Neural progenitor cell (in vitro differentiated cells): ENCODE results near the gene EFEMP1. TPM values are rescaled to one million over a fixed set of nuclear protein-coding genes. Genes with fewer than 3 reads are reported as not detected.

ENCODE experiments used
- DNase-seq: peaks from one replicate; pipeline ENCODE4 v3.0.0-alpha.2; 2016; ENCODE audit warnings: low spot score
- H2AFZ ChIP-seq: fragments of 200-600 bp; sonication (generic); replicated peaks from 2 replicates; pipeline ENCODE4 v1.6.1; 2016; ENCODE audit warnings: antibody characterized with exemption
- H3F3A ChIP-seq: fragments of 200-600 bp; sonication (generic); 2 replicates; pipeline ENCODE4 v1.6.1; 2016; ENCODE audit warnings: antibody characterized with exemption, low read depth
- H3K27ac ChIP-seq: fragments of 200-600 bp; sonication (generic); 2 replicates; pipeline ENCODE4 v1.5.1; 2016; ENCODE audit warnings: mild to moderate bottlenecking
- H3K27me3 ChIP-seq: fragments of 200-600 bp; sonication (generic); 2 replicates; pipeline ENCODE4 v1.6.1; 2016; ENCODE audit warnings: mild to moderate bottlenecking, moderate library complexity
- H3K36me3 ChIP-seq: fragments of 200-600 bp; sonication (generic); 2 replicates; pipeline ENCODE4 v1.5.1; 2016
- H3K4me1 ChIP-seq: fragments of 200-600 bp; sonication (generic); 2 replicates; pipeline ENCODE4 v1.6.1; 2016; ENCODE audit warnings: mixed run types
- H3K4me2 ChIP-seq: fragments of 200-600 bp; sonication (generic); 2 replicates; pipeline ENCODE4 v1.6.1; 2016
- H3K4me3 ChIP-seq: fragments of 200-600 bp; sonication (generic); 2 replicates; pipeline ENCODE4 v1.5.1; 2016
- H3K79me2 ChIP-seq: fragments of 200-600 bp; sonication (generic); 2 replicates; pipeline ENCODE4 v1.6.1; 2016; ENCODE audit warnings: low read depth
- H3K9ac ChIP-seq: fragments of 200-600 bp; sonication (generic); 2 replicates; pipeline ENCODE4 v1.6.1; 2016
- H3K9me3 ChIP-seq: fragments of 200-600 bp; sonication (generic); 2 replicates; pipeline ENCODE4 v1.5.1; 2016; ENCODE audit warnings: low read depth
- H4K20me1 ChIP-seq: fragments of 200-600 bp; sonication (generic); 2 replicates; pipeline ENCODE4 v1.6.1; 2016; ENCODE audit warnings: low read depth
- H3K27ac Mint-ChIP-seq: 3 replicates; pipeline ENCODE4 v1.8.0; 2021; ENCODE audit warnings: mixed read lengths
- H3K27me3 Mint-ChIP-seq: 2 replicates; pipeline ENCODE4 v1.8.0; 2022; ENCODE audit warnings: low read depth, mild to moderate bottlenecking, inconsistent platforms, moderate library complexity, mixed read lengths; ENCODE audit not compliant: insufficient read depth
- H3K36me3 Mint-ChIP-seq: 3 replicates; pipeline ENCODE4 v1.8.0; 2021; ENCODE audit warnings: mixed read lengths
- H3K4me1 Mint-ChIP-seq: 3 replicates; pipeline ENCODE4 v1.8.0; 2021; ENCODE audit warnings: mixed read lengths
- H3K4me3 Mint-ChIP-seq: 3 replicates; pipeline ENCODE4 v1.8.0; 2021; ENCODE audit warnings: mild to moderate bottlenecking, moderate library complexity, mixed read lengths
- H3K9me3 Mint-ChIP-seq: 3 replicates; pipeline ENCODE4 v1.8.0; 2020; ENCODE audit warnings: mixed read lengths
- EZH2 ChIP-seq: fragments of 200-600 bp; sonication (generic); IDR thresholded peaks from 2 replicates; pipeline ENCODE4 v1.6.1; 2017; ENCODE audit warnings: antibody characterized with exemption, mild to moderate bottlenecking, moderate library complexity
- EZH2phosphoT487 ChIP-seq: fragments of 200-600 bp; sonication (generic); IDR thresholded peaks from 2 replicates; pipeline ENCODE4 v1.6.1; 2017; ENCODE audit warnings: antibody characterized with exemption
- total RNA-seq: library from RNA; depleted of rRNA; stranded (reverse); fragments of >200 nt; gene quantifications from 2 replicates; pipeline ENCODE4 v1.2.3, GENCODE V29; 2015; ENCODE audit warnings: low replicate concordance
- TF ChIP-seq, protein P1 (sequence below): fragments of 200-600 bp; sonication (generic); IDR thresholded peaks from 2 replicates; pipeline ENCODE4 v1.5.1; 2017; ENCODE audit warnings: antibody characterized with exemption, mild to moderate bottlenecking

EFEMP1 gene
- total RNA-seq, 1 donor from 2014 or later: 25.5 TPM

DNA sequence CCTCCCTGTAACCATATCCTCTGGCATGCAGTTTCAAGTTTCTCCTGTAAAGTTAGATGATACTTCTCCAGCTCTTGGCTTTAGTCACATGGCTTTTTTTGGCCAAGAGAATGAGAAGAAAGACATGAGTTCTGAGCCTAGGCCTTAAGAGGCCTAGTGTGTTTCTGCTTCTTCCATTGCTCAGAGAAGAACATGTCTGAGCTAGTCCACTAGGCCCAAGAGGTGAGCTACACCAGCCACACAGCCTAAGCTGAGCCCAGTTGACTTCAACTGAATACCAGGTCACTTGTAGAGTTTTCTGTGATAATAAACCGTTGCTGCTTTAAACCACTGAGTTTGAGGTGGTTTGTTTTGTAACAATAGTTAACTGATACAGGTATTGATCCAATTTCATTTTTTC is 19.9 kb upstream of the EFEMP1 start:
- H3K4me2 ChIP-seq: no peak overlapping the region
- no peak overlapping the region for H2AFZ ChIP-seq
- H3K4me3 ChIP-seq: no peak overlapping the region
- no peaks in the 10 kb centered on the region for H3K4me1 ChIP-seq
- Mint-ChIP-seq H3K36me3 (no peaks in the 10 kb centered on the region), H3K4me3 (no peak overlapping the region), H3K4me1 (no peaks in the 10 kb centered on the region), H3K27me3 (no peaks in the 10 kb centered on the region), H3K9me3 (no peaks in the 10 kb centered on the region), H3K27ac (no peak overlapping the region)
- no peaks in the 10 kb centered on the region for H3K9me3 ChIP-seq
- no peak for DNase-seq
- no peaks in the 10 kb centered on the region for H3K27me3 ChIP-seq
- H3K27ac ChIP-seq: no peak overlapping the region
- no peaks in the 10 kb centered on the region for H3K79me2 ChIP-seq
- no peak overlapping the region for H3K9ac ChIP-seq
- no peaks in the 10 kb centered on the region for H4K20me1 ChIP-seq
- H3K36me3 ChIP-seq: no peaks in the 10 kb centered on the region
- no peaks in the 10 kb centered on the region for H3F3A ChIP-seq
- TF ChIP-seq, protein P1, sequence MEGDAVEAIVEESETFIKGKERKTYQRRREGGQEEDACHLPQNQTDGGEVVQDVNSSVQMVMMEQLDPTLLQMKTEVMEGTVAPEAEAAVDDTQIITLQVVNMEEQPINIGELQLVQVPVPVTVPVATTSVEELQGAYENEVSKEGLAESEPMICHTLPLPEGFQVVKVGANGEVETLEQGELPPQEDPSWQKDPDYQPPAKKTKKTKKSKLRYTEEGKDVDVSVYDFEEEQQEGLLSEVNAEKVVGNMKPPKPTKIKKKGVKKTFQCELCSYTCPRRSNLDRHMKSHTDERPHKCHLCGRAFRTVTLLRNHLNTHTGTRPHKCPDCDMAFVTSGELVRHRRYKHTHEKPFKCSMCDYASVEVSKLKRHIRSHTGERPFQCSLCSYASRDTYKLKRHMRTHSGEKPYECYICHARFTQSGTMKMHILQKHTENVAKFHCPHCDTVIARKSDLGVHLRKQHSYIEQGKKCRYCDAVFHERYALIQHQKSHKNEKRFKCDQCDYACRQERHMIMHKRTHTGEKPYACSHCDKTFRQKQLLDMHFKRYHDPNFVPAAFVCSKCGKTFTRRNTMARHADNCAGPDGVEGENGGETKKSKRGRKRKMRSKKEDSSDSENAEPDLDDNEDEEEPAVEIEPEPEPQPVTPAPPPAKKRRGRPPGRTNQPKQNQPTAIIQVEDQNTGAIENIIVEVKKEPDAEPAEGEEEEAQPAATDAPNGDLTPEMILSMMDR: no peak
- TF ChIP-seq EZH2 (no peak), EZH2phosphoT487 (no peak)

DNA sequence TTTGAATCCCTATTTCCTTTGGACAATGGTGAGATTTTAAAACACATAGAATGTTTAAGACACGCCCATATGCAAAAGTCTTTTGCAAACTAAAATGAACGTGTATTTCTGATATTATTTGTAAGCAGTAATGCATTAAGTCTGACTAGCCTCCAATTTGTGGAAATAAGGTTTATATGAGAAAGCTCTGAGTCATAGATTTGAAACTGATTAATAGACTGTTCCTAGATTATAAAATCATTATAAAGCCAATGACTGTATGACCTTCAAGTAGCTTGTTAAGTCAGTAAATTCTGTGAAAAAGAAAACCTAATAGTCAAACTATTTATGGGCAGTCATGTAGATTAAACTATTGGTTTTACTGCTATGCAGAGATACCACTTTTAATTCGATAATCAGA is 12.8 kb upstream of the EFEMP1 start:
- H3K4me2 ChIP-seq: no peak overlapping the region
- H2AFZ ChIP-seq: no peak overlapping the region
- H3K9ac ChIP-seq: no peak overlapping the region
- no peak overlapping the region for H3K4me3 ChIP-seq
- H3K9me3 Mint-ChIP-seq: no peaks in the 10 kb centered on the region
- no peaks in the 10 kb centered on the region for H3K27me3 Mint-ChIP-seq
- H3K79me2 ChIP-seq: no peaks in the 10 kb centered on the region
- H3K4me1 Mint-ChIP-seq: no peaks in the 10 kb centered on the region
- no peaks in the 10 kb centered on the region for H3K27me3 ChIP-seq
- no peak overlapping the region for H3K4me3 Mint-ChIP-seq
- no peaks in the 10 kb centered on the region for H3K9me3 ChIP-seq
- no peaks in the 10 kb centered on the region for H3K36me3 Mint-ChIP-seq
- no peak overlapping the region for H3K27ac ChIP-seq
- TF ChIP-seq EZH2phosphoT487 (no peak), EZH2 (no peak)
- TF ChIP-seq, protein P1: no peak
- H3K27ac Mint-ChIP-seq: no peak overlapping the region
- H3K36me3 ChIP-seq: no peaks in the 10 kb centered on the region
- H4K20me1 ChIP-seq: no peaks in the 10 kb centered on the region
- no peak for DNase-seq
- no peaks in the 10 kb centered on the region for H3K4me1 ChIP-seq
- H3F3A ChIP-seq: no peaks in the 10 kb centered on the region

DNA sequence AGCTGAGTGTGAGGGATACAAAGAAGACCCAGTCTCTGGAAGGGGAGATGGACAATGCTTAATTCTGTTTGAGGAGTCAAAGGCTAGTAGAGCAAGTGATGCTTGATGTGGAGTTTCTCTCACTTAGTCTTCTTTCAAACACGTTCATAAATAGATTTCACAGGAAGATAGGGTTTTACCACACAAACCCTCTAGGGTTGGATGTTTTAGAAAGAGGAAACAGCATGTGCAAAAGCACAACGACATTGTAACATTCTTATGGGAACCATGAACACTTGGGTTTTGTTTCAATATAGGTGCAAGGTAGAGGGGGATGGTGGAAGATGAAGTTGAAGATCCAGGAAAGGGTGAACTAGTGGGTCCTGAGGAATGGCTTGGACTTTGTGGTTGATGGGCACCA is 10.8 kb upstream of the EFEMP1 start:
- Mint-ChIP-seq H3K4me1 (no peaks in the 10 kb centered on the region), H3K27me3 (no peaks in the 10 kb centered on the region), H3K36me3 (no peaks in the 10 kb centered on the region), H3K27ac (no peak overlapping the region), H3K9me3 (no peaks in the 10 kb centered on the region), H3K4me3 (no peak overlapping the region)
- H3F3A ChIP-seq: no peaks in the 10 kb centered on the region
- H3K79me2 ChIP-seq: no peaks in the 10 kb centered on the region
- H3K4me1 ChIP-seq: no peaks in the 10 kb centered on the region
- H2AFZ ChIP-seq: no peak overlapping the region
- no peak overlapping the region for H3K27ac ChIP-seq
- H3K9ac ChIP-seq: no peak overlapping the region
- DNase-seq: no peak
- H3K4me2 ChIP-seq: no peak overlapping the region
- no peaks in the 10 kb centered on the region for H3K9me3 ChIP-seq
- H4K20me1 ChIP-seq: no peaks in the 10 kb centered on the region
- H3K4me3 ChIP-seq: no peak overlapping the region
- TF ChIP-seq, protein P1: no peak
- no peak for TF ChIP-seq EZH2phosphoT487
- no peak for TF ChIP-seq EZH2
- H3K27me3 ChIP-seq: no peaks in the 10 kb centered on the region
- no peaks in the 10 kb centered on the region for H3K36me3 ChIP-seq
